ENCODE results near the gene LCK. TPM values are rescaled to one million over a fixed set of nuclear protein-coding genes. Genes with fewer than 3 reads are reported as not detected.

LCK gene
- total and polyA plus RNA-seq, 7 donors: 0.36 to 37.3 (median 0.87) TPM; not detected in 1

- Histone ChIP-seq H3K4me1 (peaks cover 0 to 7% (median 5%) of the 10 kb centered on the region in 4 donors), H3K36me3 (peaks cover 34 to 88% (median 50%) of the 10 kb centered on the region in 4 donors), H3K27me3 (no peaks in the 10 kb centered on the region), H3K9me3 (no peaks in the 10 kb centered on the region), H3K4me3 (no peak overlapping the region), H3K27ac (no peak overlapping the region)
- intact Hi-C loops (cut with DNase I): no loop called here
- TF ChIP-seq POLR2AphosphoS5 (IDR thresholded peaks at IDR 0.05) (no peak), EP300 (IDR thresholded peaks at IDR 0.05) (no peak), POLR2A (IDR thresholded peaks at IDR 0.05) (no peak)
- TF ChIP-seq, protein P1, sequence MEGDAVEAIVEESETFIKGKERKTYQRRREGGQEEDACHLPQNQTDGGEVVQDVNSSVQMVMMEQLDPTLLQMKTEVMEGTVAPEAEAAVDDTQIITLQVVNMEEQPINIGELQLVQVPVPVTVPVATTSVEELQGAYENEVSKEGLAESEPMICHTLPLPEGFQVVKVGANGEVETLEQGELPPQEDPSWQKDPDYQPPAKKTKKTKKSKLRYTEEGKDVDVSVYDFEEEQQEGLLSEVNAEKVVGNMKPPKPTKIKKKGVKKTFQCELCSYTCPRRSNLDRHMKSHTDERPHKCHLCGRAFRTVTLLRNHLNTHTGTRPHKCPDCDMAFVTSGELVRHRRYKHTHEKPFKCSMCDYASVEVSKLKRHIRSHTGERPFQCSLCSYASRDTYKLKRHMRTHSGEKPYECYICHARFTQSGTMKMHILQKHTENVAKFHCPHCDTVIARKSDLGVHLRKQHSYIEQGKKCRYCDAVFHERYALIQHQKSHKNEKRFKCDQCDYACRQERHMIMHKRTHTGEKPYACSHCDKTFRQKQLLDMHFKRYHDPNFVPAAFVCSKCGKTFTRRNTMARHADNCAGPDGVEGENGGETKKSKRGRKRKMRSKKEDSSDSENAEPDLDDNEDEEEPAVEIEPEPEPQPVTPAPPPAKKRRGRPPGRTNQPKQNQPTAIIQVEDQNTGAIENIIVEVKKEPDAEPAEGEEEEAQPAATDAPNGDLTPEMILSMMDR (IDR thresholded peaks at IDR 0.05): no peak
- no peak for DNase-seq
- WGBS, 2 donors: 85 to 90% methylated on average over 3 of the region's 3 CpGs
These were observed 22.3 kb upstream of the LCK start for GRCh38 chr1:32228771-32229170.

GRCh38 chr1:32231843-32232432 lies 19.1 kb upstream of the LCK start:
- Histone ChIP-seq H3K36me3 (peaks cover 23 to 62% (median 34%) of the 10 kb centered on the region in 4 donors), H3K27ac (no peak overlapping the region), H3K4me1 (no peaks in the 10 kb centered on the region), H3K4me3 (no peak overlapping the region), H3K27me3 (no peaks in the 10 kb centered on the region), H3K9me3 (no peaks in the 10 kb centered on the region)
- intact Hi-C loops (cut with DNase I): no loop called here
- TF ChIP-seq POLR2AphosphoS5 (IDR thresholded peaks at IDR 0.05): no peak
- TF ChIP-seq, protein P1 (IDR thresholded peaks at IDR 0.05): no peak
- TF ChIP-seq EP300 (IDR thresholded peaks at IDR 0.05): no peak
- no peak for TF ChIP-seq POLR2A (IDR thresholded peaks at IDR 0.05)
- WGBS, 2 donors: 85 to 91% methylated on average over 5 of the region's 5 CpGs
- DNase-seq: no peak

DNA sequence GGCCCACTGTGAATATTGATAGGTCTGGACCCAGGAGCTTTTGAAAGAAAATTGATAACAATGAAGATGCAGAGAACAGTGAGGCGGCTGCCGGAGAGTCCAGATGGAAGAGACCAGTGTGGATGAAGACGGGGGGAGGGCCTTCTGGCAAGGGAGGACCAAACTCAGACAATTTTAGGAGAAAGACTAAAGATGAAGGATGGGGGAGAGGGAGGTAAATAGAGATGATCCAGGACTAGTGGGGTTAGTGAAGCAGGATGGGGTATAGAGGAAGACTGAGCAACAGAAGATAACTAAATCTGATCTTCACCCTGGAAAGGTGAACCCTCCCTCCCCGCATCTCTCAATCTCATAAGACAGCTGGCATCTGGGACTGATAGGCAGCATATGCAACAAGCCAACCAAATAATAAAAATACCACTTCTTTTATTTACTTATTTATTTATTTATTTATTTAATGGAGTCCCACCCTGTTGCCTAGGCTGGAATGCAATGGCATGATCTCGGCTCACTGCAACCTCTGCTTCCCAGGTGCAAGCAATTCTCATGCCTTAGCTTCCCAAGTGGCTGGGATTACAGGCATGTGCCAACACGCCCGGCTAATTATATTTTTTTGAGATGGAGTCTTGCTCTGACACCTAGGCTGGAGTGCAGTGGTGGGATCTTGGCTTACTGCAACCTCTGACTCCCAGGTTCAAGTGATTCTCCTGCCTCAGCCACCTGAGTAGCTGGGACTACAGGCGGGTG lies 18.3 kb upstream of the LCK start:
- 85 to 91% methylated on average over 8 of the region's 8 CpGs for WGBS, 2 donors
- DNase-seq: no peak
- no peaks in the 10 kb centered on the region for H3K9me3 ChIP-seq
- no peak overlapping the region for H3K4me3 ChIP-seq
- no peaks in the 10 kb centered on the region for H3K27me3 ChIP-seq
- H3K27ac ChIP-seq: no peak overlapping the region
- H3K36me3 ChIP-seq: peaks cover 18 to 54% (median 32%) of the 10 kb centered on the region in 4 donors
- intact Hi-C loops (cut with DNase I): no loop called here
- TF ChIP-seq EP300 (IDR thresholded peaks at IDR 0.05): no peak
- TF ChIP-seq, protein P1 (IDR thresholded peaks at IDR 0.05): no peak
- no peak for TF ChIP-seq POLR2A (IDR thresholded peaks at IDR 0.05)
- no peaks in the 10 kb centered on the region for H3K4me1 ChIP-seq

DNA sequence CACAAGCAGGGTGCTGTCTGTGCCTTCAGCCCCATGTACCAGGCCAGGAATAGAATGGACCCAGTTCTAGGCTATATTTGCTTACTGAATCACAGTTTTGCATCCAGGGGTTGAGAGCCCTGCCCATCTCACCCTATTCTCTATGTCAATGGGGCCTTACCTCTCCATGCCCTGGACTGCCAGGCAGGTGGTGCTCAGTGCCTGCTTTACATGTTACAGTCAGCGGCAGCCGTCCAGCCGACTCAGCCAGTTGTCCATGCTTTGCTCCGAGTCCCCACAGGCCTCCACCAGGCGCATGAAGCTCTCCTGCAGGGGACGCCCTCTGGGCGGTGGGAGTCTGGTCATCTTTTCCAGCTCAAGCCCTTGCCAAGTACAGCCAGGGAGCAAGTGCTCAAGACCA lies 16.3 kb upstream of the LCK start:
- TF ChIP-seq, protein P1 (IDR thresholded peaks at IDR 0.05): no peak
- TF ChIP-seq EP300 (IDR thresholded peaks at IDR 0.05) (no peak), POLR2AphosphoS5 (IDR thresholded peaks at IDR 0.05) (no peak), POLR2A (IDR thresholded peaks at IDR 0.05) (no peak)
- H3K9me3 ChIP-seq: no peaks in the 10 kb centered on the region
- no peaks in the 10 kb centered on the region for H3K27me3 ChIP-seq
- no peak for DNase-seq
- H3K4me3 ChIP-seq: no peak overlapping the region
- H3K36me3 ChIP-seq: peaks cover 3 to 33% (median 15%) of the 10 kb centered on the region in 4 donors
- H3K4me1 ChIP-seq: peaks cover 0 to 2% (median 1%) of the 10 kb centered on the region in 4 donors
- WGBS, 2 donors: 91 to 92% methylated on average over 7 of the region's 7 CpGs
- no peak overlapping the region for H3K27ac ChIP-seq
- intact Hi-C loops (cut with DNase I): no loop called here
